Hepatocyte (in vitro differentiated cells): Measurements from ENCODE around the gene ZBTB44.

Experiments
- CTCF ChIP-seq: fragments of 200-600 bp; sonication (generic); IDR thresholded peaks from 2 replicates; pipeline ENCODE4 v1.5.1; 2016; ENCODE audit warnings: antibody characterized with exemption, mild to moderate bottlenecking; ENCODE audit not compliant: poor library complexity
- EZH2 ChIP-seq: fragments of 200-600 bp; sonication (generic); IDR thresholded peaks from 2 replicates; pipeline ENCODE4 v1.6.1; 2016; ENCODE audit warnings: antibody characterized with exemption, mild to moderate bottlenecking, borderline replicate concordance
- EZH2phosphoT487 ChIP-seq: fragments of 200-600 bp; sonication (generic); IDR thresholded peaks from one replicate; pipeline ENCODE4 v1.6.1; 2018; ENCODE audit warnings: antibody characterized with exemption, mild to moderate bottlenecking, low read depth, moderate library complexity; ENCODE audit not compliant: unreplicated experiment, severe bottlenecking

GRCh38 chr11:130241713-130242112, 73.0 kb downstream of the ZBTB44 start:
- TF ChIP-seq CTCF: no peak
- TF ChIP-seq EZH2: no peak
- TF ChIP-seq EZH2phosphoT487: no peak
